Measurements from ENCODE around the gene PGBD1. TPM values are rescaled to one million over a fixed set of nuclear protein-coding genes. Genes with fewer than 3 reads are reported as not detected.

PGBD1 gene
- total and polyA plus RNA-seq, 2 of the 8 experiments (the other 6 are each of a cell fraction or from before 2014, with no cell fraction given): 2.5 to 9.2 TPM

GRCh38 chr6:28333047-28333446, 51.7 kb downstream of the PGBD1 start:
- Histone ChIP-seq H3K27me3 (replicated peaks in 1 of 4; ENCODE audit: control insufficient read depth in 3 of 4, extremely low read depth in 1 of 4, insufficient read depth in 3 of 4, low read length in 3 of 4) (no peaks in the 10 kb centered on the region), H3K18ac (ENCODE audit: extremely low read depth, low read length) (no peak overlapping the region), H4K5ac (ENCODE audit: insufficient read length, low read depth, low read length) (no peak overlapping the region), H3K36me3 (ENCODE audit: control insufficient read depth in 2 of 4, insufficient read depth in 4 of 4, low read length in 3 of 4) (peaks cover 0 to 8% (median 2%) of the 10 kb centered on the region in 4 experiments; a peak in 3 of 8 replicates), H3K4me1 (replicated peaks in 1 of 4; ENCODE audit: control insufficient read depth in 3 of 4, insufficient read depth in 4 of 4, low read length in 3 of 4) (no peaks in the 10 kb centered on the region), H4K8ac (ENCODE audit: extremely low read depth, insufficient read depth, low read length) (no peak overlapping the region), H2BK20ac (ENCODE audit: low read length) (no peak overlapping the region), H2AK5ac (ENCODE audit: low read depth, low read length) (no peak overlapping the region), H3K79me1 (ENCODE audit: low read depth, low read length) (no peaks in the 10 kb centered on the region), H3K23me2 (ENCODE audit: low read depth, low read length) (peaks cover 2% of the 10 kb centered on the region; the same call in 1 of the 2 replicates), H3K9ac (replicated peaks in 1 of 4; ENCODE audit: extremely low read depth in 1 of 4, low read depth in 3 of 4, low read length in 3 of 4) (no peak overlapping the region), H2BK120ac (replicated peaks; ENCODE audit: low read depth, low read length) (no peak overlapping the region), H2BK12ac (ENCODE audit: low read depth, low read length) (no peak overlapping the region), H4K20me1 (replicated peaks in 1 of 2; ENCODE audit: control insufficient read depth in 1 of 2, insufficient read depth in 2 of 2, low read length in 2 of 2) (no peaks in the 10 kb centered on the region), H3K4ac (replicated peaks; ENCODE audit: insufficient read length, low read depth, low read length) (no peak overlapping the region), H2AFZ (ENCODE audit: low read length) (no peak overlapping the region), H3K9me3 (ENCODE audit: insufficient read depth in 2 of 2, low read depth in 1 of 2, low read length in 1 of 2) (peaks cover 9 to 10% of the 10 kb centered on the region in 2 experiments), H3K4me3 (ENCODE audit: extremely low read depth in 1 of 4, insufficient read depth in 2 of 4, low read depth in 3 of 4, low read length in 4 of 4) (no peak overlapping the region), H3K4me2 (ENCODE audit: insufficient read depth in 1 of 2, low read depth in 2 of 2, low read length in 2 of 2) (no peak overlapping the region), H3K23ac (ENCODE audit: insufficient read length) (no peak overlapping the region), H2BK5ac (ENCODE audit: low read depth, low read length) (no peak overlapping the region), H2BK15ac (ENCODE audit: low read length) (no peak overlapping the region), H4K91ac (replicated peaks; ENCODE audit: insufficient read length, low read length) (no peak overlapping the region), H3K79me2 (ENCODE audit: control insufficient read depth in 1 of 2, insufficient read depth in 2 of 2, low read length in 2 of 2) (no peaks in the 10 kb centered on the region; a peak in 1 of 4 replicates), H3K14ac (ENCODE audit: insufficient read length) (no peak overlapping the region), H3K27ac (ENCODE audit: low read depth, low read length) (no peak overlapping the region), H3K56ac (replicated peaks; ENCODE audit: insufficient read length, low read depth, low read length) (no peak overlapping the region)
- ChIA-PET CTCF (ENCODE audit: partially characterized antibody) (interaction anchor here (0.8 kb wide), 1 partner anchor 23 kb away, joined by 4 read pairs; no protein-coding TSS in a partner anchor), POLR2A (ENCODE audit: partially characterized antibody) (no interaction called here)
- 76% methylated on average over 2 of the region's 2 CpGs; no CpG with 5 or more reads in 1 of the 2 experiments for WGBS, 2 experiments (ENCODE audit: extremely low coverage in 1 of 2, insufficient coverage in 1 of 2, insufficient read length in 1 of 2, insufficient replicate concordance in 2 of 2, low coverage in 1 of 2, low lambda C conversion rate in 2 of 2, missing lambda C conversion rate in 1 of 2)
- no peak for FAIRE-seq
- DNase-seq (ENCODE audit: low read depth in 1 of 2, low spot score in 2 of 2): no peak
- TF ChIP-seq MAFK (IDR thresholded peaks at IDR 0.05; ENCODE audit: low read depth, low read length): no peak
- TF ChIP-seq CBX5 (IDR thresholded peaks at IDR 0.05; ENCODE audit: low read depth, low read length): no peak
- no peak for TF ChIP-seq RAD21 (IDR thresholded peaks at IDR 0.05 in 1 of 2, conservative IDR thresholded peaks at IDR 0.05 in 1 of 2; ENCODE audit: low read depth in 2 of 2, low read length in 2 of 2)
- TF ChIP-seq NRF1 (IDR thresholded peaks at IDR 0.05; ENCODE audit: low read depth, low read length): no peak
- TF ChIP-seq CTCF (IDR thresholded peaks at IDR 0.05; ENCODE audit: control extremely low read depth in 1 of 3, insufficient read depth in 1 of 3, low read depth in 1 of 3, low read length in 3 of 3): no peak
- no peak for TF ChIP-seq SIN3A (conservative IDR thresholded peaks at IDR 0.05 in 1 of 2, IDR thresholded peaks at IDR 0.05 in 1 of 2; ENCODE audit: low read depth in 1 of 2, low read length in 2 of 2)
- no peak for TF ChIP-seq ZNF274 (IDR thresholded peaks at IDR 0.05; ENCODE audit: borderline replicate concordance, extremely low read depth, low read length)
- TF ChIP-seq GTF2F1 (IDR thresholded peaks at IDR 0.05; ENCODE audit: borderline replicate concordance, low read depth, low read length): no peak
- TF ChIP-seq CHD2 (IDR thresholded peaks at IDR 0.05; ENCODE audit: low read length): no peak

Data from H1 (cell line).